HepG2 (cell line): ENCODE measurements around the gene NAGA. TPM values are rescaled to one million over a fixed set of nuclear protein-coding genes. Genes with fewer than 3 reads are reported as not detected.
A peak's percentile ranks its signal among the peaks of the same experiment; 100 is the strongest.

Source experiments
- ATAC-seq: fragments of 200-7000 bp; cut with Tn5 transposase; 3 replicates; pipeline ENCODE4 v1.9.1; 2020; ENCODE audit warnings: mild to moderate bottlenecking, moderate library complexity
- BruUV-seq: library from RNA; stranded (reverse); fragments of 400-500 nt; replicated peaks from 2 replicates; lab custom pipeline; 2021; lab: Mats Ljungman, UMichigan
- CTCF ChIA-PET: fragments of 300-600 bp; formaldehyde crosslinking; extraction: SDS; loops from one replicate; lab custom pipeline; 2021; ENCODE audit warnings: low total read pairs, inconsistent platforms, low intra/inter-chr PET ratio; lab: Yijun Ruan, JAX
- POLR2A ChIA-PET: fragments of 350-600 bp; sonication (Branson Sonifier 250); formaldehyde crosslinking; loops from one replicate; lab custom pipeline; 2020; ENCODE audit warnings: antibody characterized with exemption, inconsistent platforms; lab: Yijun Ruan, JAX
- DNase-seq: peaks from one replicate; pipeline ENCODE4 v3.0.0-alpha.2; 2015; ENCODE audit warnings: low spot score
- FAIRE-seq: peaks from 3 replicates; lab custom pipeline; 2011; peaks lifted over from hg19 to GRCh38; lab: Jason Lieb, UNC
- H2AFZ ChIP-seq: one replicate; pipeline ENCODE4 v1.6.1; 2011; ENCODE audit warnings: low read length, inconsistent platforms
- H3K27ac ChIP-seq: fragments of 300-600 bp; 3 replicates; pipeline ENCODE4 v1.8.0; 2011; ENCODE audit warnings: mixed run types, mild to moderate bottlenecking, mixed read lengths, low read length, inconsistent platforms; ENCODE audit not compliant: insufficient read depth; ENCODE audit errors: extremely low read length
- H3K27me3 ChIP-seq, 2 experiments: fragments of 200-600 bp in 1 of 2; 2 replicates in 1 of 2; 3 replicates in 1 of 2; pipeline versions ENCODE4 v1.6.0 to v1.8.0; 2011; ENCODE audit warnings: low read length in 2 of 2, mild to moderate bottlenecking in 2 of 2, moderate library complexity in 2 of 2, inconsistent platforms in 1 of 2; ENCODE audit not compliant: insufficient read depth in 2 of 2, control insufficient read depth in 1 of 2
- H3K36me3 ChIP-seq, 2 experiments: fragments of 200-600 bp in 1 of 2; replicated peaks in 1 of 2; 2 replicates in 1 of 2; 3 replicates in 1 of 2; pipeline versions ENCODE4 v1.5.1 to v1.8.0; 2011; ENCODE audit warnings: low read length in 2 of 2, inconsistent platforms in 1 of 2; ENCODE audit not compliant: insufficient read depth in 2 of 2, control insufficient read depth in 1 of 2
- H3K4me1 ChIP-seq: 2 replicates; pipeline ENCODE4 v1.5.1; 2012; ENCODE audit warnings: low read length, inconsistent platforms; ENCODE audit not compliant: insufficient read depth
- H3K4me2 ChIP-seq: 2 replicates; pipeline ENCODE4 v1.6.0; 2011; ENCODE audit warnings: low read depth, low read length, inconsistent platforms
- H3K4me3 ChIP-seq, 3 experiments: fragments of 200-600 bp in 1 of 3; sonication (generic), shearing (Covaris generic) in 1 of 3; replicated peaks in 1 of 3; 2 replicates each; pipeline ENCODE4 v1.5.1; 2011 to 2016; ENCODE audit warnings: low read length in 3 of 3, inconsistent platforms in 2 of 3, low read depth in 2 of 3, mild to moderate bottlenecking in 2 of 3, control low read depth in 1 of 3, mixed read lengths in 1 of 3; ENCODE audit not compliant: insufficient read depth in 1 of 3
- H3K79me2 ChIP-seq: one replicate; pipeline ENCODE4 v1.6.1; 2011; ENCODE audit warnings: low read length, inconsistent platforms; ENCODE audit not compliant: insufficient read depth
- H3K9ac ChIP-seq: 2 replicates; pipeline ENCODE4 v1.6.0; 2011; ENCODE audit warnings: mild to moderate bottlenecking, low read depth, low read length, inconsistent platforms; ENCODE audit not compliant: insufficient read depth
- H3K9me3 ChIP-seq: 2 replicates; pipeline ENCODE4 v1.5.1; 2012; ENCODE audit warnings: mild to moderate bottlenecking, low read length
- H4K20me1 ChIP-seq: 2 replicates; pipeline ENCODE4 v1.6.0; 2011; ENCODE audit warnings: inconsistent platforms, mild to moderate bottlenecking, low read length, moderate library complexity; ENCODE audit not compliant: insufficient read depth
- HNF4A ChIP-seq: sonication (generic); formaldehyde crosslinking; IDR thresholded peaks from 2 replicates; pipeline ENCODE4 v1.4.0; 2020; ENCODE audit warnings: missing genetic modification reagents
- KMT2B ChIP-seq: IDR thresholded peaks from 2 replicates; pipeline ENCODE4 v1.6.1; 2016; ENCODE audit warnings: missing genetic modification reagents, missing compliant biosample characterization
- PLRG1 ChIP-seq: fragments of 450-650 bp; conservative IDR thresholded peaks from 2 replicates; pipeline ENCODE4 v1.6.1; 2016
- STAG1 ChIP-seq: sonication (generic); formaldehyde crosslinking; IDR thresholded peaks from 2 replicates; pipeline ENCODE4 v1.4.0; 2020; ENCODE audit warnings: missing genetic modification reagents
- ZMYM4 ChIP-seq: sonication (generic); formaldehyde crosslinking; IDR thresholded peaks from 2 replicates; pipeline ENCODE4 v1.8.1; 2023; ENCODE audit warnings: mild to moderate bottlenecking, missing genetic modification reagents
- ZNF12 ChIP-seq: sonication (generic); formaldehyde crosslinking; IDR thresholded peaks from 2 replicates; pipeline ENCODE4 v1.5.0; 2020; ENCODE audit warnings: missing genetic modification reagents
- ZNF550 ChIP-seq: sonication (generic); formaldehyde crosslinking; IDR thresholded peaks from 2 replicates; pipeline ENCODE4 v1.4.0; 2020; ENCODE audit warnings: mild to moderate bottlenecking, missing genetic modification reagents, borderline replicate concordance
- WGBS: methylation state at CpG from one replicate; pipeline ENCODE4 v1.1.6; 2017; ENCODE audit warnings: low lambda C conversion rate; 5-methylcytosine and 5-hydroxymethylcytosine counted together
- in situ Hi-C: cut with HindIII; loops from 2 replicates; pipeline ENCODE4 v1.10.0; 2017; ENCODE audit warnings: low pct_unique_long_range_greater_than_20kb; ENCODE audit not compliant: extremely low pct_ligation_motif_present
- intact Hi-C: fragments of 100-400 bp; cut with micrococcal nuclease; formaldehyde crosslinking; loops from one replicate; pipeline ENCODE4 v1.10.0; 2022; ENCODE audit not compliant: unreplicated experiment
- polyA plus RNA-seq, 8 experiments: library from polyadenylated mRNA; depleted of rRNA in 3 of 8; stranded (reverse) in 7 of 8; unstranded in 1 of 8; fragments of >200 nt; fragmentation: Illumina TruSeq in 4 of 8; extraction: Trizol in 4 of 8; gene quantifications; 2 replicates each; pipeline versions ENCODE4 v1.2.1 to v1.2.3, GENCODE V29; 2011 to 2016; ENCODE audit warnings: low read depth in 4 of 8, missing spikeins in 1 of 8, mixed read lengths in 1 of 8; ENCODE audit not compliant: insufficient read depth in 1 of 8
- total RNA-seq, 5 experiments: library from RNA; depleted of rRNA; stranded (reverse); fragments of >200 nt; fragmentation: Illumina TruSeq; extraction: Trizol; gene quantifications; 2 replicates each; pipeline ENCODE4 v1.2.3, GENCODE V29; 2016; ENCODE audit warnings: low read depth in 1 of 5
- TF ChIP-seq, protein P1 (sequence below): sonication (generic); formaldehyde crosslinking; IDR thresholded peaks from 2 replicates; pipeline ENCODE4 v1.5.0; 2020; ENCODE audit warnings: mild to moderate bottlenecking, missing genetic modification reagents, moderate library complexity
- TF ChIP-seq, protein P2 (sequence below): sonication (generic); formaldehyde crosslinking; IDR thresholded peaks from 2 replicates; pipeline ENCODE4 v1.9.0; 2021; ENCODE audit warnings: missing genetic modification reagents, borderline replicate concordance

Gene NAGA
- total and polyA plus RNA-seq, 2 of the 13 experiments (the other 11 are each of a cell fraction or from before 2014, with no cell fraction given), result 15.1 to 23.4 TPM

DNA sequence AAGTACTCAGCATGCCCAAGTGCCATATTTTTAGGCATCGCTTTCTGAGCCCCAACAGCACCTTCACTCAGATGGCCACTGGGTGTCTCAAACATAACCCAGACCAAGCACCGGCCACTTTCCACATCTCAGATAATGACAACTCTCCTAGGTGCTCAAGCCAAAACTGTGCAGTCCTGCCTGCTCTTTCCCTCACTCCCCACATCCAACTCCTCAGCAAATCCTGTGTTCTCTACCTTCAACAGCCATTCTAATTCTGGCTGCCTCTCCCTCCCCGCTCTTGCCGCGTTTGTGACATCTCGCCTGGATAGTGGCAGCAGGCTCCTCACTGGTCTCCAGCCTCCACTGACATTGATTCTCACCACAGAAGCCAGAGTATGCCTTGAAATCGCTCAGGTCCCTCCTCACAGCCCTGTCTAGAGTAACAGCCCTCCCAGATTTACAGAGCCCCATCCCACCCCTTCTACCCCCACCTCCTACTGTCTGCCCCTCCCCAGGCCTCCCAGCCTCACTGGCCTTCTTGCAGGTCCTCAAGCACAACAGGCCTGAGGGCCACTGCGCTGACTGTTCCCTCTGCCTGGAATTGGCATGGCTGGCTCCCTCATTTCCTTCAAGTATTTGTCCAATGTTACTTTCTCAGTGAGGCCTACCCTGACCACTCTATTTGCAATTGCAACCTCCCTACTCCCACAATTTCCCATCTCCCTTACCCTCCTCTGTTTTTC lies 2.2 kb upstream of the NAGA start:
- 36% methylated on average over 7 of the region's 8 CpGs for WGBS
- FAIRE-seq, result peak; percentile 40
- Histone ChIP-seq H3K9ac (no peak overlapping the region), H3K4me2 (peak overlapping the region; percentile 58; the same call in 1 of the 2 replicates), H3K27ac (no peak overlapping the region), H3K36me3 (no peaks in the 10 kb centered on the region; a peak in 1 of 5 replicates), H3K4me1 (peaks cover 36% of the 10 kb centered on the region), H3K4me3 (no peak overlapping the region), H4K20me1 (no peaks in the 10 kb centered on the region), H3K79me2 (no peaks in the 10 kb centered on the region), H3K27me3 (no peaks in the 10 kb centered on the region; a peak in 1 of 5 replicates), H2AFZ (no peak overlapping the region), H3K9me3 (no peaks in the 10 kb centered on the region)
- no TSS peak for BruUV-seq
- POLR2A ChIA-PET, result no interaction called here
- intact Hi-C loops, result no loop called here
- in situ Hi-C loops, result loop anchor here (5.0 kb wide), 1 partner anchor 105 kb away; the partner anchor contains the start of gene SEPTIN3
- CTCF ChIA-PET, result no interaction called here
- no peak for TF ChIP-seq ZMYM4 (CRISPR knock-in tag)
- TF ChIP-seq, protein P1, sequence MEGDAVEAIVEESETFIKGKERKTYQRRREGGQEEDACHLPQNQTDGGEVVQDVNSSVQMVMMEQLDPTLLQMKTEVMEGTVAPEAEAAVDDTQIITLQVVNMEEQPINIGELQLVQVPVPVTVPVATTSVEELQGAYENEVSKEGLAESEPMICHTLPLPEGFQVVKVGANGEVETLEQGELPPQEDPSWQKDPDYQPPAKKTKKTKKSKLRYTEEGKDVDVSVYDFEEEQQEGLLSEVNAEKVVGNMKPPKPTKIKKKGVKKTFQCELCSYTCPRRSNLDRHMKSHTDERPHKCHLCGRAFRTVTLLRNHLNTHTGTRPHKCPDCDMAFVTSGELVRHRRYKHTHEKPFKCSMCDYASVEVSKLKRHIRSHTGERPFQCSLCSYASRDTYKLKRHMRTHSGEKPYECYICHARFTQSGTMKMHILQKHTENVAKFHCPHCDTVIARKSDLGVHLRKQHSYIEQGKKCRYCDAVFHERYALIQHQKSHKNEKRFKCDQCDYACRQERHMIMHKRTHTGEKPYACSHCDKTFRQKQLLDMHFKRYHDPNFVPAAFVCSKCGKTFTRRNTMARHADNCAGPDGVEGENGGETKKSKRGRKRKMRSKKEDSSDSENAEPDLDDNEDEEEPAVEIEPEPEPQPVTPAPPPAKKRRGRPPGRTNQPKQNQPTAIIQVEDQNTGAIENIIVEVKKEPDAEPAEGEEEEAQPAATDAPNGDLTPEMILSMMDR, result peak; percentile 24; the same call in 1 of the 2 replicates
- TF ChIP-seq HNF4A (CRISPR knock-in tag), result peak; percentile 18; the same call in 1 of the 2 replicates
- TF ChIP-seq ZNF550, result no peak
- TF ChIP-seq STAG1 (CRISPR knock-in tag), result 0 out of 2 replicates have a peak, but pooled peaks have one; percentile 12
- no peak for TF ChIP-seq PLRG1
- TF ChIP-seq, protein P2, sequence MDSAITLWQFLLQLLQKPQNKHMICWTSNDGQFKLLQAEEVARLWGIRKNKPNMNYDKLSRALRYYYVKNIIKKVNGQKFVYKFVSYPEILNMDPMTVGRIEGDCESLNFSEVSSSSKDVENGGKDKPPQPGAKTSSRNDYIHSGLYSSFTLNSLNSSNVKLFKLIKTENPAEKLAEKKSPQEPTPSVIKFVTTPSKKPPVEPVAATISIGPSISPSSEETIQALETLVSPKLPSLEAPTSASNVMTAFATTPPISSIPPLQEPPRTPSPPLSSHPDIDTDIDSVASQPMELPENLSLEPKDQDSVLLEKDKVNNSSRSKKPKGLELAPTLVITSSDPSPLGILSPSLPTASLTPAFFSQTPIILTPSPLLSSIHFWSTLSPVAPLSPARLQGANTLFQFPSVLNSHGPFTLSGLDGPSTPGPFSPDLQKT (CRISPR knock-in tag), result no peak
- no peak for TF ChIP-seq KMT2B (CRISPR knock-in tag)
- TF ChIP-seq ZNF12 (CRISPR knock-in tag), result no peak
- no peak for DNase-seq
- ATAC-seq, result no peak
